Right lobe of liver (tissue), 6 donors: ENCODE measurements around the gene PRKAG3. TPM values are rescaled to one million over a fixed set of nuclear protein-coding genes. Genes with fewer than 3 reads are reported as not detected.

ENCODE experiments used
- ATAC-seq, 4 donors: fragments of 200-7000 bp; cut with Tn5 transposase; one replicate each; pipeline ENCODE4 v1.9.1; 2020; ENCODE audit warnings: mild to moderate bottlenecking in 4 of 4, moderate library complexity in 4 of 4
- DNase-seq, 3 donors: peaks; one replicate each; pipeline ENCODE4 v3.0.0-alpha.2; 2020
- H3K27ac ChIP-seq, 3 donors: fragments of 200-600 bp; one replicate each; pipeline ENCODE4 v1.8.0; 2022
- H3K27me3 ChIP-seq, 2 donors: fragments of 200-600 bp; one replicate each; pipeline ENCODE4 v1.8.0; 2022
- H3K36me3 ChIP-seq, 4 donors: fragments of 200-600 bp; sonication (generic) in 1 of 4; one replicate each; pipeline versions ENCODE4 v1.5.1 to v1.8.0; 2017 to 2022; ENCODE audit warnings: control low read depth in 1 of 4
- H3K4me1 ChIP-seq, 4 donors: fragments of 200-600 bp; sonication (generic) in 1 of 4; one replicate each; pipeline versions ENCODE4 v1.5.1 to v1.8.0; 2017 to 2022; ENCODE audit warnings: control low read depth in 1 of 4
- H3K4me3 ChIP-seq, 3 donors: fragments of 200-600 bp; one replicate each; pipeline ENCODE4 v1.8.0; 2022
- H3K9me3 ChIP-seq, 4 donors: fragments of 200-600 bp; sonication (generic) in 1 of 4; one replicate each; pipeline versions ENCODE4 v1.5.1 to v1.8.0; 2017 to 2022; ENCODE audit warnings: control low read depth in 1 of 4
- POLR2A ChIP-seq: fragments of 450-650 bp; IDR thresholded peaks from one replicate; pipeline ENCODE4 v1.6.1; 2017; ENCODE audit warnings: antibody characterized with exemption, mild to moderate bottlenecking
- WGBS: methylation state at CpG from one replicate; pipeline ENCODE4 v1.1.6; 2018; ENCODE audit warnings: low coverage, low lambda C conversion rate; ENCODE audit not compliant: insufficient coverage; ENCODE audit errors: missing lambda C conversion rate; 5-methylcytosine and 5-hydroxymethylcytosine counted together
- intact Hi-C, 2 donors: fragments of 100-400 bp; cut with DNase I; formaldehyde crosslinking; loops; one replicate each; pipeline versions ENCODE4 v1.11.2 to v1.14.1; 2022
- total RNA-seq, 6 experiments: library from RNA; depleted of rRNA in 2 of 6; stranded (reverse); fragments of >200 nt in 2 of 6; fragmentation: NEBNext Ultra II Directional in 3 of 6; extraction: Animal tissue kit (Norgen Biotek cat#: 25700) in 3 of 6; gene quantifications; one replicate each; pipeline versions ENCODE4 v1.1.0 to v1.2.4, GENCODE V29; 2016 to 2023
- TF ChIP-seq, protein P1 (sequence below), 4 donors: fragments of 200-600 bp in 3 of 4; fragments of 450-650 bp in 1 of 4; IDR thresholded peaks; one replicate each; pipeline versions ENCODE4 v1.5.1 to v1.8.0; 2016 to 2022; ENCODE audit warnings: antibody characterized with exemption in 4 of 4, mild to moderate bottlenecking in 2 of 4
- donor health status: DM: no; HTN: yes; CAD: no.
- donor health status: DM: no; HTN: no; CAD: no.
- donor health status: DM: no; HTN: no; CAD: no.
- donor health status: DM: no; HTN: yes; CAD: no.
- donor health status: DM: no; HTN: yes; CAD: no.

PRKAG3 gene
- total RNA-seq, 6 experiments from 2014 or later, result not detected

DNA sequence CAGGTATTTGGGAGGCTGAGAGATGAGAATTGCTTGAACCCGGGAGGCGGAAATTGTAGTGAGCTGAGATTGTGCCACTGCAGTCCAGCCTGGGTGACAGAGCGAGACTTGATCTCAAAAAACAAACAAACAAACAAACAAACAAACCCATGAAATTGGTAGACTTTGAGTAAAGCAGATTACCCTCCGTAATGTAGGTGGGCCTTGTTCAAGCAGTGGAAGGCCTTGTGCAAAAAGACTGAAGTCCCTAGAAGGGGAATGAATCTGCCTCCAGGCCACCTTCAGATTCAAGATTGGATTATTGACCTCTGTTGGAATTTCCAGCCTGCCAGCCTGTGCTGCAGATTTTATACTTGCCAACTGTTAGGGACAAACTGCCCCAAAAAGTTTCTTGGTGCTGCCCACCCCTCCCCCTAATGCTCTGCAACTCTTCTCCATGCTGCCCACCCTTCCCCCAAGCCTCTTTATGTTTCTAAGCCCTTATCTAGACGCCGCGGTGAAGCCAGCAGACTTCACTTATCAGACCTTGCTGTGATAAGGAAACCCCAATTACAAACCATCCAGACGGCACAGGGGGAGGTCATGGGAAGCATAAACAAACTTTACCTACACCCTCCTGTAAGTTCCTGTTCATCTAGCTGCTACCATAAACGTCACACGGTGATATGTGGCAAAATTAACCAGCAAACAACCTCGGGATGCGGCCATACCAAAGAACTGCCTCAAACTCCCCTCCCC lies 32.7 kb downstream of the PRKAG3 start:
- Histone ChIP-seq H3K27ac (no peak overlapping the region), H3K4me3 (no peak overlapping the region), H3K27me3 (no peaks in the 10 kb centered on the region), H3K9me3 (no peaks in the 10 kb centered on the region), H3K36me3 (no peaks in the 10 kb centered on the region), H3K4me1 (peaks cover 0 to 9% (median 2%) of the 10 kb centered on the region in 4 donors)
- intact Hi-C loops, result no loop called here
- TF ChIP-seq POLR2A, result no peak
- TF ChIP-seq, protein P1, sequence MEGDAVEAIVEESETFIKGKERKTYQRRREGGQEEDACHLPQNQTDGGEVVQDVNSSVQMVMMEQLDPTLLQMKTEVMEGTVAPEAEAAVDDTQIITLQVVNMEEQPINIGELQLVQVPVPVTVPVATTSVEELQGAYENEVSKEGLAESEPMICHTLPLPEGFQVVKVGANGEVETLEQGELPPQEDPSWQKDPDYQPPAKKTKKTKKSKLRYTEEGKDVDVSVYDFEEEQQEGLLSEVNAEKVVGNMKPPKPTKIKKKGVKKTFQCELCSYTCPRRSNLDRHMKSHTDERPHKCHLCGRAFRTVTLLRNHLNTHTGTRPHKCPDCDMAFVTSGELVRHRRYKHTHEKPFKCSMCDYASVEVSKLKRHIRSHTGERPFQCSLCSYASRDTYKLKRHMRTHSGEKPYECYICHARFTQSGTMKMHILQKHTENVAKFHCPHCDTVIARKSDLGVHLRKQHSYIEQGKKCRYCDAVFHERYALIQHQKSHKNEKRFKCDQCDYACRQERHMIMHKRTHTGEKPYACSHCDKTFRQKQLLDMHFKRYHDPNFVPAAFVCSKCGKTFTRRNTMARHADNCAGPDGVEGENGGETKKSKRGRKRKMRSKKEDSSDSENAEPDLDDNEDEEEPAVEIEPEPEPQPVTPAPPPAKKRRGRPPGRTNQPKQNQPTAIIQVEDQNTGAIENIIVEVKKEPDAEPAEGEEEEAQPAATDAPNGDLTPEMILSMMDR (IDR thresholded peaks at IDR 0.05), result no peak
- no peak for ATAC-seq
- 44% methylated on average over 11 of the region's 12 CpGs for WGBS
- no peak for DNase-seq

DNA sequence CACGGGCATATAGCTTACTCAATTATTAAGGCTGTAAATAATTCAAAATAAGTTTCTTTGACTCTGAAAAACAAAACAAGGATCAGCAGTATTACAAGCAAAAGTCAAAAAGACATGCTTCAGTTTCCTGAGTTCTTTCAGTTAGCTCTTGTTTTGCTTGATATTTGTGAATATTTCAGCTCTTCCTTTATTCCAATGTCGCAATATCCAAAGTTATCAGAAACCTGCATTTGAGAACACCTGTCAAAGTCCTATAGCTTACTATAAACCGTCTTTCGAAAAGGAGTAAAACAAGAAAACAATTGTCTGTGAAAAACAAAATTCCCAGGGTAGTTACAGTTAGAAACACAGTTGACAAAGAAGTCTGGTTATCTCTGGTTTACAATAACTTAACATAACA lies 34.9 kb downstream of the PRKAG3 start:
- H3K9me3 ChIP-seq, result no peaks in the 10 kb centered on the region
- 69% methylated on average over 4 of the region's 4 CpGs for WGBS
- TF ChIP-seq, protein P1 (IDR thresholded peaks at IDR 0.05), result no peak
- no peak for TF ChIP-seq POLR2A

DNA sequence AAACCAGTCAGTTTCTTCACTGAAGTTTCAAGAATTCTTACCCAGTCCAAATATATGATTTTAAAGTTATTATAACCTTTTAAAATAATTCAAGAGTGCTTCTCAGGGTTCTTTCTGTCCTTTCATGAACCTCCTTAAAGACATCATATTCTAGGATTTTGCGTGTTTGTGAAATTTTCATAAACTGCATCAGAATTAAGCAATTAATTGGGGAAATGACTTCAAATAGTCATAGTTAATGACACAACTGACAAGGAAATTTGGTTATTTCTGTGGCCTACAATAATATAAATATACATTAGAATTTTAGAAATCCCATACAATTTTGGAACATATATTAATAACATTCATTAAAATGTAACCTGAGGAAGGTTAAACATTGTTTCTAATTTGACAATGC lies 39.2 kb downstream of the PRKAG3 start:
- Histone ChIP-seq H3K9me3 (no peaks in the 10 kb centered on the region), H3K27ac (no peak overlapping the region), H3K27me3 (no peaks in the 10 kb centered on the region), H3K4me1 (peaks cover 0 to 27% (median 5%) of the 10 kb centered on the region in 4 donors), H3K4me3 (no peak overlapping the region), H3K36me3 (no peaks in the 10 kb centered on the region)
- ATAC-seq, result no peak
- intact Hi-C loops, result no loop called here
- 85% methylated on average over 1 of the region's 1 CpG for WGBS
- no peak for TF ChIP-seq POLR2A
- TF ChIP-seq, protein P1 (IDR thresholded peaks at IDR 0.05), result no peak
- DNase-seq, result no peak

More for the DNA sequence above, 34.9 kb downstream of the PRKAG3 start:
- Histone ChIP-seq H3K36me3 (no peaks in the 10 kb centered on the region), H3K27me3 (no peaks in the 10 kb centered on the region), H3K4me3 (no peak overlapping the region), H3K4me1 (peaks cover 0 to 9% (median 2%) of the 10 kb centered on the region in 4 donors), H3K27ac (no peak overlapping the region)
- ATAC-seq, result no peak
- intact Hi-C loops, result no loop called here
- DNase-seq, result no peak

DNA sequence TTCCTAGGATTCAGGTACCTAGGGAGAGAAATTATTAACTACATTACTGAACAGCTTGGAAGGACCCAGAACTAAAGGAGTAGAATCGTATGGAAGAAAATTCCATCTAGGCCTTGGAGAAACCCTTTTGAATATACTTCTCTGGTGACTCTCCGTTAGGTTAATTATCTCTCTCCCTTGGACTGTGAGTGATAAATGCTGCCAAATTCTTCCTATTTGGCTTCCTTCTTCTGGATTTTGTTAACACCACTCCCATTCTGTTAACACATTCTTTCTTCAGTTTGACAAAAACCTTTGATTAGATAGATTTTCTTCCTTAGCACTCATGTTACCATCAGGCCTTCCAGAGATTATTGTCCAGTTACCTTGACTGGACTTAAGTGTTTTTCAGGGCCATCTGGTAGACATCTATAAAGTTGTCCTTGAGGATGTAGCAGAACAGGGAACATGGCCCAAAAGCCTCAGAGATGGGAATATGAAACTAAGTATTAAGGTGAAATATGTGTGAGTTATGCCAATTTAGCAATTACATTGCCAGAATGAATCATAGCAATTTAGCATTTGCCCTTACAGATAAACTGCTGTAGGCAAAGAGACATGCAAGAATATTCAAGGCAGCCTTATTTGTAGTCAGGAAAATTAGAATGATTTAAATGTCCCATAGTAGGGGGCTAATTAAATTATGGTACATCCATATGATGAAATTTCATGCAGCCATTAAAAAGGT lies 42.9 kb downstream of the PRKAG3 start:
- Histone ChIP-seq H3K27ac (no peak overlapping the region), H3K27me3 (no peaks in the 10 kb centered on the region), H3K36me3 (no peaks in the 10 kb centered on the region), H3K4me1 (peaks cover 0 to 47% (median 8%) of the 10 kb centered on the region in 4 donors), H3K9me3 (no peaks in the 10 kb centered on the region), H3K4me3 (no peak overlapping the region)
- no peak for DNase-seq
- no peak for ATAC-seq
- intact Hi-C loops, result no loop called here
- no peak for TF ChIP-seq POLR2A
- TF ChIP-seq, protein P1 (IDR thresholded peaks at IDR 0.05), result no peak
- 63% methylated on average over 2 of the region's 2 CpGs for WGBS
